GM12865 (cell line): Measurements from ENCODE around the gene WNT3A.

Experiments used
- DNase-seq: peaks from one replicate; pipeline ENCODE4 v3.0.0; 2010; ENCODE audit warnings: low read depth
- H3K4me3 ChIP-seq: 2 replicates; pipeline ENCODE4 v1.5.1; 2011; ENCODE audit warnings: mild to moderate bottlenecking, low read depth, low read length, control low read depth
- CTCF ChIP-seq: IDR thresholded peaks from 2 replicates; pipeline ENCODE4 v1.5.1; 2011; ENCODE audit warnings: low read length, control low read depth, low read depth, inconsistent platforms; ENCODE audit not compliant: insufficient read depth; ENCODE audit errors: missing control alignments

The WNT3A gene

GRCh38 chr1:228092342-228093049 lies 85.7 kb downstream of the WNT3A start:
- no peak for TF ChIP-seq CTCF
- peak; percentile 1 for DNase-seq
- no peak overlapping the region for H3K4me3 ChIP-seq

GRCh38 chr1:228093050-228093906 lies 86.5 kb downstream of the WNT3A start:
- peak; percentile 1 for DNase-seq
- no peak for TF ChIP-seq CTCF
- H3K4me3 ChIP-seq: no peak overlapping the region

DNA sequence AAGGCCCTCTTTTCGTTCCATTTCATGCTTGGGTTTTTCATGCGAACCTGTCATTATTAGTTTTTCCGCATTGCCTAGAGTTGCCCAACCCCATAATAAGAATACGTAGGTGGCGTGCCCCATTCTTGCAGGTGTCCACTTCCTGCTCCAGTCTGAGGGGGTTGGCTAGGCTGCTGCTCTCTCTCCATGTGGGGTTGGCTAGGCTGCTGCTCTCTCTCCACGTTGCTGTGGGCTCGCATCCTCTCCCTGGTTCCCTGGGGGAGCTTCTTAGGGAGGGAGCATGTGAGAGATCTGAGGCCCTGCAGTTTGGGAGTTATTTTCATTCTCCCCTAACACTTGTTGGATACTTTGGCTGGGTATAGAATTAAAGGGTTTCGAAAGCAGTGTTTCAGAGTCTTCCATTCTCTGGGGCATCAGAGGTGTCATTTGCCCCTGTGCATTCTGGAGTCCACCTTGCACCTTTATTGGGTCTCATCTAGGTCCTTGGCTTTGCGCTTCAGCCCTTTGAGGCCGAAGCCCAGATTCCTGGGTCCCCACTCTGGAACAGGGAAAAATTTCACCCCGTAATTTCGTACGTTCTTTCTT lies 87.7 kb downstream of the WNT3A start:
- DNase-seq: peak; percentile 1
- no peak overlapping the region for H3K4me3 ChIP-seq
- TF ChIP-seq CTCF: no peak

DNA sequence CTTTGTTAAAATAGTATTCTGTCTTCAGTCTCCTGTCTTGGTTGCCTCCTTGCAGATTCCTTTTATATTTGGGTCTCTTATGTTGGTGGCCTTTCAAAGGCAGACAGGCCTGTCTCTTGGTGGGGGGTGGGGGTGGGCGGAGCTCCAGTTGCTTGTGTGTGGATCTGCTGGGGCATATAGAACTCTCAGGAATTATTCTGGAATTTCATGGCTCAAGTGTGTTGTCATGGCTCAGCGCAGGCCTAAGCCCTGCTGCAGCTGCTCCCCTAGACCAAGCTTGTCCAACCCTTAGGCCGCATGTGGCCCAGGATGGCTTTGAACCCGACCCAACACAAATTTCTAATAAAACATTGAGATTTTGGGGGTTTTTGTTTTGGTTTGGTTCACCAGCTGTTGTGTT lies 88.4 kb downstream of the WNT3A start:
- no peak for TF ChIP-seq CTCF
- H3K4me3 ChIP-seq: no peak overlapping the region
- DNase-seq: no peak

DNA sequence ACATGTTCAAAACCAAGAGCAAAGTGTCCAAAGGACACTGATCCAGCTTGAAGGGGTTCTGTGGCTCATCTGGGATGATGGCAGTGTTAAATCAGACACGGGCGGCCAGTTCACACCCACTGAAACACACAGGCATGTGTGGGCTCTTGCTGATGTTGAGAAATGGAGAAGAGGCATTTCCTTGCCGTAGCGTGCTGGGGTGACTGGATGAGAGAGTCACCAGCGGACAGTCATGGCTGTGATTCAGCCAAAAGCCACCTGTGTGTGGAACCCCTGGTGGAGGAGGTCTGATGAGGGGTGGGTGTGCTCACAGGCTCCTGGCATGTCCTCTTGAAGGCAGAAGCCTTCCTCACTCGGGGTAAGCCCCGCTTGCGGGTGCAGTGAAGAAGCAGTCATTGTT lies 89.1 kb downstream of the WNT3A start:
- no peak overlapping the region for H3K4me3 ChIP-seq
- peak; percentile 0 for DNase-seq
- no peak for TF ChIP-seq CTCF

DNA sequence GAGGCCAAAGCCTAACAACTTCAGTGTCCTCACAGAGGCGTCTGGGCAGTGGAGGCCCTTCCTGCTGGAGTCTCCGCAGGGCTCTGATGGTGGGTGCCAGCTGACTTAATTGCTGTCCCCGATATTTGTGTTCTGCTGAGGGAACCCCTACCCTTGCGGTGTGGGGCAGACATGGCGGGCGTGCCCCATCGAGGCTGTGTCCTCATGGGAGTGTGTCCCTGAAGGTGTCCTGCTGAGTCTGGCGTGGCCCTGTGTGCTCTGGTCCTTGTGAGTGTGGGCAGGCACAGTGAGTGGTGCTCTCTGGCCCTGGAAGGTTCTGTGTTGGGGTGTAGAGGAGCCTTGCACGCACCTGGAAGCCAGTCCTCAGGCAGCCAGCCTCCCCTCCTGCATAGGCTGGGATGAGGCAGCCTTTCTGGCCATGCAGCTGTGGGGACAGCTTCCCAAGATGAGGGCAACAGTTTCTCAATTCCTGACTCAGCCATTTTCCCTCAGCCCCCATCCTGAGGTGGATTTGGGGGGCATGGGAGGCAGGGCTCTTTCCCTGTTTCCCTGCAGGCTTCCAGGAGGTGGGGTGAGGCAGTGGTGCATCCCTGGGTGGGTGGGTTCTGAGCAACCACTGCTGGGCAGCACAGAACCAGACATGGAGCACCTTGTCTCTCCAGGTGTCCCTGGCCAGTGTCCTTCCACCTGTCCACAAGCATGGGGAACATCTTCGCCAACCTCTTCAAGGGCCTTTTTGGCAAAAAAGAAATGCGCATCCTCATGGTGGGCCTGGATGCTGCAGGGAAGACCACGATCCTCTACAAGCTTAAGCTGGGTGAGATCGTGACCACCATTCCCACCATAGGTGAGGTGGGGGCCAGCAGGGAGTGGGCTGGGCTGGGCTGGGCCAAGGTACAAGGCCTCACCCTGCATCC lies 89.9 kb downstream of the WNT3A start:
- no peak for TF ChIP-seq CTCF
- H3K4me3 ChIP-seq: no peak overlapping the region
- DNase-seq: no peak
